ENCODE measurements around the gene MVK.

DNA sequence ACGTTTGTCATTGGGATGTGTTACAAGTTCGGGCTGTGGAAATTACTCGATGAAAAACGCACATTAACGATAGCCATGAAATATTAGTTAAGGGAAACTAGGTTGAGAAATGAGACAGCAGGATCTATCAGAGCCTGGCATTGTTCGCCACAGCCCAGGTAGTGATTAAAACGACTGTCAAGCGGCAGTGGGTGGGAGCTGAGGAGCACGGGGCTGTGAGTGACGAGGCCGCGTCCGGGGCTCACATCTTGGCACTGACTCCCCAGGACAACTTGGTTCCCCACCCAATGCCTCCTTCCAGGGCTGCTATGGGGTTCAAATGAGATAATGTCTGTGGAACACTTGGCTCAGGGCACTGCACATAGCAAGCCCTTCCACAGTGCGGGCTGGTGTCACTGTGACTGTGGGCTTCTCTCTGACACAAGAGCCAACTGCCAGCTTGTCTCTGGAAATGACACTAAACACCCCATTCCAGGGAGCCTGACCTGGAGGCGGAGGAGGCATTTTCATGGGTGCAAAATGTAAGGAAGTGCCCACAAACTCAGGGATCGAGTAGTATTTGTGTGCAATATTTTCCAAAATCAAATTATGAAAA, 19.6 kb upstream of the MVK start:
- no peak for TF ChIP-seq POLR2A (IDR thresholded peaks at IDR 0.05; ENCODE audit: low read depth)
- TF ChIP-seq POLR2AphosphoS5 (IDR thresholded peaks at IDR 0.05): no peak
- no peak for TF ChIP-seq EP300 (IDR thresholded peaks at IDR 0.05)

Measured in esophagus muscularis mucosa (tissue), 3 donors.